HG03342 (cell line): ENCODE results near the gene MTM1.

Experiments used
- ATAC-seq: cut with Tn5 transposase; IDR thresholded peaks from one replicate; pipeline ENCODE4 v1.9.1; 2021; ENCODE audit warnings: mild to moderate bottlenecking, moderate library complexity; ENCODE audit not compliant: unreplicated experiment

Gene MTM1

DNA sequence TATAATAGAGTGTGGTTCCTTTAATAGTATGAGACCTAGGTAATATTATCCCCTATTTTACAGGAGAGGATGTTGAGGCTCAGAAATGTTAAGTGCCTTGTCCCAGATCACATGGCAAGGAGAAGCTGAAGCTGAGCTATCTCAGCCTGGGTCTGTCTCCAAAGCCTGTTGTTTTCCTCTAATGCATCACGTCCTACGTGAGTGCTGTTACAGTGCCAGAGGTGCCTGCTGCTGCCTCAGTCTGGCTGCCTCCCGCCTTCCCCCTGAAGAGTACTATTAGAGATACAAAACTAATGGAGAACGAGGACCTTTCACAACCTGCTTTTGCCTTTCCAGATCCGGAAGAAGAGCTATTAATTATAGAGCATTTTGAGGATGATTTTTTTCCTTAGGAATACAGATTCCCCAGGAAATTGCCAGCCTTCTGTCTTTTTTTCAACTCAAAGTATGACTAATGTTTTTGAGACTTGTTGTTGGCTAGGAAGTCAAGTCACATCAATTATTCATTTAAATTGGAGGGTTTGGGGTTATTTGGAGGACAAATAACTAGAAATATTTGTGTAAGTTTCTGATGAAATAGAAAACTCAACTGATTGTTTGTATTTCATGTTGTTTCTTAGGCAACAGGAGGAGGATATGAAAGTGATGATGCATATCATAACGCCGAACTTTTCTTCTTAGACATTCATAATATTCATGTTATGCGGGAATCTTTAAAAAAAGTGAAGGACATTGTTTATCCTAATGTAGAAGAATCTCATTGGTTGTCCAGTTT, 80.9 kb downstream of the MTM1 start:
- ATAC-seq: no peak

DNA sequence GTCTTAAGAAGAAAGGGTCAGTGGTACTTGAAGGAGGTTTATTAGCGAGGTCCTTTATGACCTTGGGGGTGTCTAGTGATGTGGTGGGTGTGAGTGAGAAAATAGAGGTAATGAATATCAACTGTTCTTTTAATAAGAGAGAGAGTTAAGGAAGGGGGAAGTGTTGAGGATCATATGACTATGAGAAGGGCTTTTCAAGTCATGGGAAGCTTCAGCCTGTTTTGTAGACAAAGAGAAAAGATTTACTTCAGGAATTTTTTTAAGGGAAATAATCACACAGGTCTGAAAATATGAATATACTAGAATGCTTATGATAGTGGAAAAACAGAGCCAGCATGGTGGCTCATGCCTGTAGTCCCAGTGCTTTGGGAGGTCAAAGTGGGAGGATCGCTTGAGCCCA, 83.5 kb downstream of the MTM1 start:
- no peak for ATAC-seq

DNA sequence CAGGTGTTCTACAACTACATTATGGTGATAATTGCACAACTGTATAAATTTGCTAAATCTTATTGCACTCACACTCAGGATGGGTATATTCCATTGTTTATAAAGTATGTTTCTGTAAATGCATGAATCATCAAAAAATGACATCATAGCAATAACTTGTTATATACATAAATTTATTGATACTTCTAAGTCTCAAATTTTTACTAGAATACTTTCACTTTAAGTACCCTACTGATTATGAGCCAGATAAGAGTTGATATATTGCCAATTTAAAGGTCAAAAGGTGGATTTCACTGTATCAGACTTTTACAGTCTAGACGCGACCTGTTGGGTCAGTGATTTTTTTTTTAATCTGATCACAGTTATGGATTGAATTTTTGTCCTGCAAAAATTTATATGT, 87.4 kb downstream of the MTM1 start:
- ATAC-seq: no peak

DNA sequence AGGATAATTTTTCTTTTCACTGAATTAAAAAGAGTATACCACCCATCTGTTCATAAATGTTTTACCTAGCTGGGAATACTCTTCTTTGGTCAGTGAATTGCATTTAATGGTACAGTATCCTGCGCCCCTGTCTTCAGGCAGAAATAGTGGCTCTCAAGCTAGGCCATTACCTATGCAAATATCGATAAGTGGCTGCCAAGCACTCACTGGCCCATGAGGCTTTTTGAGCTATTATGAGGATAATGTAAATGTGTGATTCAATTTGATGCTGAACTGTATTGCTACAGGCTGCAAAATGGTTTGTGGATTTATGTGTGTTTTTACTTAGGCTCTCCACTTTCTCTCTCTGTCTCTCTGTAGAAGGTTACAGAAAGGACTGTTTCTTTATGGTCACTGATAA, 94.7 kb downstream of the MTM1 start:
- no peak for ATAC-seq

DNA sequence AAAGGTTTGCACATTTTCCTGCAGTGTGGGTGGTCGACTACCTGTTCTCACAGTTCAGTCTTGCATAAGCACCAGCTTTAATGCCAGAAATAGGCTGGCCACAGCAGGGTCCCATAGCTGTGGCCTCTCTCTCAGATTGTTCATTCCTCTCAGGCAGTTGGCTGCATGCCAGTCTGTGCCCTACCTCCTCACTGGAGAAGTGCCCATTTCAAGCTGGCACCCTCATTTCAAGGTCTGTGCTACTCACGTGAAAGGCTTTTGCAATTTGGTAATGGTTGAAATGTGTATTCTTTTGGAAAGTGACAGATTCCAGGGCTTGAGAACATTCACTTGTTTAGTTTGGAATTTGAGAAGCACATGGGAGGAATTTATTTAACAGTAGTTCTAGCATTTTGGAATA, 95.9 kb downstream of the MTM1 start:
- no peak for ATAC-seq

DNA sequence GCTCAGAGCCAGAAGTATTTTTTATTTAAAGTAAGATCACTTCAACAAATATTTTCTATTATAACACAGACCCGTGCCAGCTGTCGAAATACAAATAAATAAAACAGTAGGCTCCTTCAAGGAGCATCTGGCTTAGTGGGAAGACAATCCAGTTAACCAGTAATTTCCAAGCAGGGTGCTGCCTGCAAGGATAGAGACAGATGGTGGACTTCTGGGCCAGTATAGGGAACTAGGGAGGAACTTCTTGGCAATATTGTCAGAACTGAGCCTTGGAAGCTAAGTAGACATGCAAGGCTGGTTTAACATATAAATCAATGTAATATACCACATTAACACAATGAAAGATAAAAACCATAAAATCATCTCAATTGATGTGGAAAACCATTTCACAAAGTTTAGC, 107.8 kb downstream of the MTM1 start:
- no peak for ATAC-seq

DNA sequence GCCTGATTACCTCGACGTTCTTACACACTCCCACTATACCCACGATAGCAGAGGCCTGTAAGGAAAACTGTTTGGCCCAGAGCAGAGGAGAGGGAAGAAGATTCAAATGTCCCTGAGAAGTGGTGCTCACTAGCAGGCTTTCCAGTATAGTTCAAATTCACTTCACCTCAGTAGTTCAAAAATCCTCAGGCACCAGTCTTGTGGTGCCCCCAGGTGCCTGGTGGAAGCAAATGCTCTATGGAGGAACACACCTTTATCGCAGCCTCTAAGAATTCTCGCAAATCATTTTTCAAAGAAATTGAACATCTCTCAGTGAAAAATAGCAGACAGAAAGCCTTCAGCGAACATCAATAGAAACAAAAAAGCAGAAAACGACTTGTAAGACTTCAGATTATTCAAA, 112.6 kb downstream of the MTM1 start:
- no peak for ATAC-seq

DNA sequence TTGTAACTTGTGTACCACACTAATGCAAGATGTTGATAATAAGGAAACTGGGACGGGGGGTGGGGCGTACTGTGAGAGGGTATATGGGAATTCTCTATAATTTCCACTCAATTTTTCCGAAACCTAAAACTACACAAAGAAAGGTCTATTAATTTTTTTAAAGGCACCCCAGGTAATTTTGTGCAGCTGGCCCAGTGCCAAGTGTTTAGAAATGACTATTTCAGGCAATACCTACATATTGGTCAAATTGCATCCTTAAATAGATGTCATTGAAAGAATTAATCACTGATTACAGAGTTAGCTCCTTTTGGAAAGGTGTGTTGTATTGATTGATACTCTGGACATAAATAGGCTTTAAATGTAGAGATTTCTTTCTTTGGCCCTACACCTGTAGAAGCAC, 114.7 kb downstream of the MTM1 start:
- ATAC-seq: no peak

DNA sequence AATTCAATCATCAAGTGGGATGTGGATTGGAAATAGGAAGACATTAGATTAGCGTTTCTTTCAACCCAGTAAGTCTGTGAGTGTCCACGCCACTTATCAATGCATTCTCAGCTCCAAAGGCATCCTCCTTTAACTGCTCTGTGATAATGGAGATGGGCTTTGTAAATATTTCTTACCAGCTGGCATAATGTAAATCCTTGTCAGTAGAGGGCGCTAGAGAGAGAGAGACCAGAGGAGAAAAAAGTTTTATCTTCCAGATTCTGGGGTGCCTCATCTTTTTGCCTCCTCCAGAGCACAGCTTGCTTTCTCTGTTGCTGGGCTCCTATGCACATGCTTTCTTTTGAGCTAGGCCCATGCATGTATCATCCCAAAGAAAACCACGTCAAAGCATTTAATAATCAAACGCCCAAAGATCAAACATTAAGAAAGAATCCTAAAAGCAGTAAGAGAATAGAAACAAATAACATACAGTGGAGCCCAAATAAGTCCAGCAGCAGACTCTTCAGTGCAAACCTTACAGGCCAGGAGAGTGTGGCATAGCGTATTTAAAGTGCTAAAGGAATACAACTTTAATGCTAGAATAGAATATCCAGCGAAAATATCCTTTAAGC, 115.2 kb downstream of the MTM1 start:
- no peak for ATAC-seq

DNA sequence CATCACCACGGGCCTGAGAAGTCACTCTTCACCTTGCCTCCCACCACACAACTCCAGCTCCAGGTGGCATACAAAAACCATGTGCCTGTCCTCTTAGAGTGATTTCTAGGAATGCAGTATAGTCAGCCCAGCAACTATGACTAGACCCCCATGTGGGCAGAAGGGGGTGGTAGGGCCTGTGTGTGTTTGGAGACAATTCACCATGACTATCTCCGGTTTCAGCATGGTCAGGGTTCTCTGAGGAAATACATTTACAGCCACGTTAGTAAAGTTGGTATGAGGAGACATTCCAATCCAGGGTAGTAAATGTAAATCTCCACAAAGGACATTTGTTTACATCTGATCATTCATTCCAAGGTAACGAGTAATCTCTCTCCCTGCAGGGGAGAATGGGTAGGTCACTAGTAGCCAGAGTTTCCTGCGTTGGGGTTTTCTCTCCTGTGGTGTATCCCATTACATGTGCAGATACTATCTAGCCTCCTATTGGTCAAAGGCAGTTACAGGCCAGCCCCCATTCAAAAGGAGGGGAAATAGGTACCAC, 120.6 kb downstream of the MTM1 start:
- no peak for ATAC-seq

DNA sequence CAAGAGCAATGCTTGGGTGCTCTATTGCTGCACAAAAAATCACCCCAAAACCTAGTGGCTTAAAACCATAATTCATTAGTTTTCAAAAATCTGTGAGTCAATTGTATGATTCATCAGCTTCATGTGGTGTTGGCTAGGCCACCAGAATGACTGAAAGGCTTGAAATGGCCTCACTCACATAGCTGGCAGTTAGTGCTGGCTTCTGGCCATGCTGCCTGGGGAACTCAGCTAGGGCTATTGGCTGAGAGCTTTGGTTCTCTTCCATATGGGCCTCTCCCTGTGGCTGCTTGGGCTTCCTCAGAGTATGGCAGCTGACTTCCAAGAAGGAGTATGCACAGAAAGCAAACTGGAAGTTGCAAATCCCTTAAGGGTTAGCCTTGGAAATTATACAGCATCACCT, 121.7 kb downstream of the MTM1 start:
- ATAC-seq: no peak

DNA sequence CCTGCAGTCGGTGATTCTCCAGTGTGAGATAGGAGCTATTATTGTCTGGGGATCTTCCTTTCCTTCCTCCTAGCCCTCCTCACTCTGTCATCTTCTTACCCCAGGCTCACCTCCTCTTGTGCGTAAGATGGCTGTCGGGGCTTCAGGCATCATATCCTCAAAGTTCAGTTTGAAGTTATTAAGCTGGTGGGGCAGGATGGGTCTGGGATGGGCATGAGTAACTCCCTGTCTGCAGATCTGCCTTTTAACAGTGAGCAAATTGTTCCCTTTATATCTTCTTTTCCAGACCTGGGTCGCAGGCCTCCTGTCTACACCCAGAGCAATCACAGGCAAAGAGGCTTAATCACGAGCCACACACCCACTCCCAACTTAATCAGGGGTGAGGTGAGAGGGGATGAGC, 123.9 kb downstream of the MTM1 start:
- ATAC-seq: no peak

DNA sequence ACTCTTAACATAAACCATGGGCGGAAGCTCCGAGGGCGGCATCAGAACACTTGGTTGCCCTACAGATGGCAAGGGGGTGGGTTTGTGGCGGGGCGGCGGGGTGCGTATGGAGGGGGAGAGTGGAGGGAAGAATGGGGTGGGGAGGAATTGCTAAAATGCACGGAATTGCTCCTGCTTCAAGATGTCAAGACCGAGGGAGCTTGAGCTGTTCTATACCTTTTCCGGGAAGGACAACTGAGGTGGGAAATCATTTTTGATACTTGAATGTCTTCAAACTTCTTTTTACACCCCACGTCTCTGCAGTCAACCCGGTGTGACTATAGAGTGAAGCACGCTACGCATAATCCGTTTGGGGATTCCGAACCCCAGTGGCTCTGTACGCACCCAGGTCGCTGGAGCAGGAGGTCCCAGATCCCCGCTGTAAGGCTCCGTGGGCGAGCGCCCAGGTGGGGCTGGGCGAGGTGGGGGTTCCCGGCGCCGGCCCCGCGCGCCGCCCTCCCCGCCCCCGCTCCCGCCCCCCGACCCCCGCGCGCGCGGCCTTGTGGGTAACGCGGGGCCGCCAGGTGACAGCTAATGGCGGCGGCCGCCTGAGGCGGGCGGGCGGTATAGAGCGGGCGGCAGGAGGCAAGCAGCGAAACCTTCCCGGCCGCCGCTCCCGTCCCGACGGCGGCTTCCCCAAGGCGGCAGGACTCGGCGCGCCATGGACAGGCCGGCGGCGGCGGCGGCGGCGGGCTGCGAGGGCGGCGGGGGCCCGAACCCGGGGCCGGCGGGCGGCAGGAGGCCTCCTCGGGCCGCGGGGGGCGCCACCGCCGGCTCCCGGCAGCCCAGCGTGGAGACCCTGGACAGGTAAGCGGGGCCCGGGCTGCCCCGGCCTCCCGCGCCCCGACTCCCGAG, 124.7 kb downstream of the MTM1 start, which contains the start of gene MTMR1:
MTMR1 (plus strand) TSS at position 566 of the 894 bp plus-strand sequence; CDS start at position 701, 135 bp downstream.
- peak; percentile 38 for ATAC-seq

DNA sequence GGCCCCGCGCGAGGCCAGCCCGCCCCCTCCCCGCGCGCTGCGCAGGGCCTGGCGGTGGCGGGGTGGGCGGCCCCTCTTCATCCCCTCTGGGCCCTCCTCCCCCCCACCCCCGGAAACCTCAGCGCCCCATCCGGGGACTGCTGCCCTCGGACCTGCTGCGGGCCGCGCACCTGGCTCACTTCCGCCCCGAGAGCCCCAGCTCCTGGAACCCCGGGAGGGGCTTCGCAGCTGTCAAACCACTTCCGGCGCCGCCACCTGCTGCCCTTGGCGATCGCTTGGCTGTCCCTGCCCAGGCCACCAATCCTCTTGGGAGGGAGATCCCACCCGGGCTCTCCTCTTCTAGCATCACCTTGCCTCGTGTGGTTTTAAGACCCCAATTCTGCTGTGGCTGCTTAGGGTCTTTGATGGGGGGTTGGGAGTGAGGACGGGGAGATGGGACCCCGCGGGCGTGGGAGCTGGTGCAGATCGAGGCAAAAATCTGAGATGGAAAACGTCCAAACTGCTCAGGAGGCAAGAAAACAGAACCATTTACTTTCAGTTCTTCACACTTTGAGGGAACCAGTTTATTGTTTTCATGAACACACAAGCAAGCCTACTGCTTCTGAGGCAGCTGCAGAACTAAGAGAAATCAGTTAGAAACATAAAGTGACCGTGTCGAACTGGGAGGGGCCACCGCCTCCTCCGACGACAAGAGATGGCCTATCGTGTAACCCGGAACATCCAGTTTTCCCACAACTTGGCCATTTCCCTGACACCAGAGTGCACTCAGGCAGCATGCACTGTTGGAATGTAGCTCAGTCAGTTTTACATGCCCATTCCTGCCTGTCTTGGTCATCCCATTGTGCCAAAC, 125.5 kb downstream of the MTM1 start:
- ATAC-seq: peak; percentile 71

DNA sequence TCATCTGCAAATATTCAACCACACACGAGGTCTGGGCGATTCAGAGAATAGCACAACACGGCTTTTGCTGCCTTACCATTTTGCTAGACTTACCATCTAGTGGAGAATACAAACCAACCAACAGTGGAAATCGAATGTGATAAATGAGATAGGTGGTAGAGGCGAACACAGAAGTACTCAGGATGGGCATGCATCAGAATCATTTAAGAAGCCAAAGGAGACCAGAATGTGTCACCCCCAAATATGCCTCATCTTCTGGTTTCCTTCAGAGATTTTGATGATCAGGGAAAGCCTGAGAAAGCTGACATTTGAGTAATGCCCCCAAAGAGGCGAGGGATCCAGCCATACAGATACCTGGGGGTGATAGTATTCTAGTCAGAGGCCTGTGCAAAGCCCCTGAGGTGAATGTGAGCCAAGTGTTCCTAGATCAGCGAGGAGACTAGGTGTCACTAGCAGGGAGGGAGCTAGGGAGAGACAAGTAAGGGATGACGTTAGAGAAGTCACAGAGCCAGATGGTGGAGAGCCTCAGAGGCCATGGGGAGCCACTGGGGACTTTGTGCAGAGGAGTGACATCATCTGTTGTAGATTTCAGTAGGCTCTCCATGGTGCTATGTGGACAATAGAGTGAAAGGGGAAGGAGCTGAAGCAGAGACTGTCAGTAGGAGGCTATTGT, 126.5 kb downstream of the MTM1 start:
- ATAC-seq: peak; percentile 38

DNA sequence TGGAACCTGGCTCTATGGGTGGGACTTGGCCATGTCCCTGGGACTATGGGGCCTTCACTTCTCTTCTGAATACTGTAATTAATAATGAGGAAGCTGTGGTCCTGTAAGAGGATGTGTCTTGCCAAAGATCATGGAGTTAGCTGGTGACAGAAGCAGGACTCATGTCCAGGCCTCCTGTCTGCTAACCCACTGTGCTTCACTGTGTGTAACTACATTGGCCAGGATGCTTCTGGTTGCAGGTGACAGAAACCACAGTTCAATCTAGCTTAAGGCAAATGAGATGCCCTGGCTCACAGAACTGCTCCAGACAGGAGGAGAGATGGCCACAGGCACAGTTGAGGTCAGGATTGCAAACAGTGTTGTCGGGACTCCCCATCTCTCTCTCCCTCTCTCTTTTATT, 127.9 kb downstream of the MTM1 start:
- no peak for ATAC-seq

DNA sequence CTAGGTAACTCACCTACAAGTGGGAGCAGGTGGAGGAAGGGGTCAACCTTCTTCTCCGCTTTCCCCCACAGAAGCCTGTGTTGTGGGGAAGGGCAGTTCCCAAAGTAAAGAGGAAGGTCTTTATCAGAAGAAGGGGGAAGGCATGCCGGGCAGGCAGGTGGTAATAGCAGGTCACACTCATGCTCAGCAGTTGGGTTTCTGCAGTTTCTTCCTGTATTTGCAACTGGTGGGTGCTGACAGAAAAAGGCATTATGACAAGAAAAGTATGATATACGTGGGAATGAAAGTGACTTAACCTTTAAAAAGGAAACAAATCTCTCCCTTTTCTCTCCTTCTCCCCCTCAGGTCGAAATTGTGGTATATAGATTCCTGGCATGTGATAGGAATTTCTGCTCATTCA, 128.4 kb downstream of the MTM1 start:
- ATAC-seq: no peak

DNA sequence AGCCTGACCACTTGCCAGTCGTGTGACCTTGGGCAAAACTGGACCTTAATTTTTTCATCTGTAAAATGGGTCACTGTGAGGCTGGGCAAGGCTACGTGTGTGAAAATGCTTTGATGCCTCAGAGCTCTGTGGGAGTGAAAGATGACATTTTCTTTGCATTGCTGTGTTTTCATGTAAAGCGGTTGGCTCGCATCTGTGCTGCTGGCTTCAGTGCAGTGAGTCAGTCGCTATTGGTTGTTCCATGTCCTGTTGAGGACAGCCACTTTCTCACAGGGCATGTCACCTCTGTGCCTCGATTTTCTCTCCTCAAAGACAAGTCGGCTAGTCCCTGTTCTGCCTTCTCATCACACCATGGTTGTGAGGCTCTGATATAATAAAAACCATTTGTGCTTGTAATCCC, 129.2 kb downstream of the MTM1 start:
- ATAC-seq: no peak

DNA sequence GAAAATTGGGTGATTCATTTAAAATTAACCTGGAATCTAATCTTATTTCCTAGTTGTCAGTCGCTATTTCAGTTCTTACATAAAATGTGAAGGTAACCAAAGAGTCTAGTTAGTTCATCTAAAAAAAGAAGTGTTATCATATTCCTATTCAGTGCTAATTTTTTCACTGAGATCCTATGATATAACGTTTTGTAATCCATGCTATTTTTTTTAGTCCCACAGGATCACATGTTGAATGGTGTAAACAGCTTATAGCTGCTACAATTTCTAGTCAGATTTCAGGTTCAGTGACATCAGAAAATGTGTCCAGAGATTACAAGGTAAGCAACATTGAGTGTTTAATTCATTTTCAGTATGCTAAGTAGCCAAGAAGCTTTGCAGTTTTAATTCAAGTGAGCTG, 130.6 kb downstream of the MTM1 start:
- ATAC-seq: no peak

DNA sequence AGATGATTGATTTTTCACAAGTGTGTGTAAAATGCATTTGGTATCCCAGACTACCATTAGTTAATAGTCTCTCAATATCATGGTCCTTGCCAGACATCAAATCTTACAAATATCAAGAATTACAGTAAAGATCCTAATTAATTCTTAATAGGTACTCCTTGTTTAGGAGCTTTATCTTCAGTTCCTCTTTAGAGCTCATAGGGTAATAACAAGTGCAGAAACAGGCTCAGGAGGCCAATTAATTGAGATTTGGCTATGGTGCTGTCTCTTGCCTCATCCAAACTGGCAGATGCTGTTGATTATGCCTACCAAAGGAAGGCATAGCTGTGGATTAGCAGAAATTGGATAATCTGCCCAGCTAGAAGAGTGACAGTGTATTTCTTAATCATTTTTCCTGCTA, 131.7 kb downstream of the MTM1 start:
- ATAC-seq: no peak
